GM18499 (cell line): ENCODE data around the gene GRAMD4.

ENCODE experiments used
- ATAC-seq: cut with Tn5 transposase; IDR thresholded peaks from one replicate; pipeline ENCODE4 v1.9.1; 2021; ENCODE audit warnings: moderate number of reproducible peaks; ENCODE audit not compliant: insufficient read depth, unreplicated experiment

GRAMD4 gene

GRCh38 chr22:46619830-46620501 is at the start of gene GRAMD4:
Gene GRAMD4 (plus strand): TSS chr22:46620386. CDS start chr22:46626800, 6,414 bp downstream.
- no peak for ATAC-seq

GRCh38 chr22:46571642-46572250 is 48.4 kb upstream of the GRAMD4 start:
- no peak for ATAC-seq

GRCh38 chr22:46572911-46573780 is 47.0 kb upstream of the GRAMD4 start:
- no peak for ATAC-seq

- ATAC-seq = no peak
Measured at GRCh38 chr22:46573781-46574437, 46.3 kb upstream of the GRAMD4 start.

GRCh38 chr22:46574438-46574992 is 45.7 kb upstream of the GRAMD4 start:
- ATAC-seq = no peak

GRCh38 chr22:46574993-46575910 is 44.9 kb upstream of the GRAMD4 start:
- no peak for ATAC-seq

- no peak for ATAC-seq
Measured at GRCh38 chr22:46575911-46576555, 44.2 kb upstream of the GRAMD4 start.

- no peak for ATAC-seq
Measured at GRCh38 chr22:46576556-46577367, 43.4 kb upstream of the GRAMD4 start.

GRCh38 chr22:46577368-46578249 is 42.6 kb upstream of the GRAMD4 start:
- ATAC-seq = no peak

- ATAC-seq = no peak
Measured at GRCh38 chr22:46578251-46578823, 41.8 kb upstream of the GRAMD4 start.

- ATAC-seq = no peak
Measured at GRCh38 chr22:46578824-46579561, 41.2 kb upstream of the GRAMD4 start.

- no peak for ATAC-seq
Measured at GRCh38 chr22:46579751-46580449, 40.3 kb upstream of the GRAMD4 start.

GRCh38 chr22:46580940-46581537 is 39.1 kb upstream of the GRAMD4 start:
- ATAC-seq = no peak

GRCh38 chr22:46581538-46582244 is 38.5 kb upstream of the GRAMD4 start:
- no peak for ATAC-seq
